Ovary (tissue), 3 donors: ENCODE measurements around the gene FIGN.

Source experiments
- CTCF ChIP-seq, 3 donors: fragments of 450-650 bp in 2 of 3; fragments of 200-600 bp in 1 of 3; IDR thresholded peaks; one replicate each; pipeline versions ENCODE4 v1.5.1 to v1.8.0; 2016 to 2022; ENCODE audit warnings: antibody characterized with exemption in 3 of 3, mild to moderate bottlenecking in 1 of 3
- EP300 ChIP-seq: sonication (generic); formaldehyde crosslinking; IDR thresholded peaks from one replicate; pipeline ENCODE4 v1.6.1; 2017; ENCODE audit warnings: antibody characterized with exemption
- donor health status: DM: no; HTN: no; CAD: no.

- TF ChIP-seq CTCF (IDR thresholded peaks at IDR 0.05) (no peak), EP300 (no peak)
Observed at GRCh38 chr2:163753726-163754125, 17.9 kb upstream of the FIGN start.
